Hematopoietic multipotent progenitor cell treated with erythropoietin and hydrocortisone succinate and interleukin-3 and kit ligand, for 4 days (in vitro differentiated cells): ENCODE results near the gene CFAP46.
"Not testable (repeated sequence)": the region's sequence is repeated elsewhere in the genome, so short reads cannot be mapped to it uniquely, and the experiment has no call there.

Experiments used
- DNase-seq: peaks from one replicate; pipeline ENCODE4 v3.0.0-alpha.2; 2015

Gene CFAP46

DNA sequence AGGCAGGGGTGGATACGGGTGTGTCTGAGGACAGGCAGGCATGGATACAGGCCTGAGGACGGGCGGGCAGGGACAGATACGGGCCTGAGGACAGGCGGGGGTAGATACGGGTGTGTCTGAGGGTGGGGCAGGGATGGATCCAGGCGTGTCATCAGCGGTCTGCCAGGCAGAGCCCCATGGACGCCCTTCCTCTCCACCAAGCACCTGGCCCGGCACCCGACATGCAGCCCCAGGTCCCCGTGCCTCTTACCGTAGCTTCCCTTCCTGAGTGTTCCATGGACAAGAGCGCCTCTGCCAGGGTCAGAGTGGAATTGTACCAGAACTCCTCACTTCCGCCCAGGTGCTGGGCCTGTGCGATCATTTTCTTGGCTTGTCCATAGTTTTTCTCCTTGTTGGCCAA, 81.8 kb downstream of the CFAP46 start:
- DNase-seq = no peak

DNA sequence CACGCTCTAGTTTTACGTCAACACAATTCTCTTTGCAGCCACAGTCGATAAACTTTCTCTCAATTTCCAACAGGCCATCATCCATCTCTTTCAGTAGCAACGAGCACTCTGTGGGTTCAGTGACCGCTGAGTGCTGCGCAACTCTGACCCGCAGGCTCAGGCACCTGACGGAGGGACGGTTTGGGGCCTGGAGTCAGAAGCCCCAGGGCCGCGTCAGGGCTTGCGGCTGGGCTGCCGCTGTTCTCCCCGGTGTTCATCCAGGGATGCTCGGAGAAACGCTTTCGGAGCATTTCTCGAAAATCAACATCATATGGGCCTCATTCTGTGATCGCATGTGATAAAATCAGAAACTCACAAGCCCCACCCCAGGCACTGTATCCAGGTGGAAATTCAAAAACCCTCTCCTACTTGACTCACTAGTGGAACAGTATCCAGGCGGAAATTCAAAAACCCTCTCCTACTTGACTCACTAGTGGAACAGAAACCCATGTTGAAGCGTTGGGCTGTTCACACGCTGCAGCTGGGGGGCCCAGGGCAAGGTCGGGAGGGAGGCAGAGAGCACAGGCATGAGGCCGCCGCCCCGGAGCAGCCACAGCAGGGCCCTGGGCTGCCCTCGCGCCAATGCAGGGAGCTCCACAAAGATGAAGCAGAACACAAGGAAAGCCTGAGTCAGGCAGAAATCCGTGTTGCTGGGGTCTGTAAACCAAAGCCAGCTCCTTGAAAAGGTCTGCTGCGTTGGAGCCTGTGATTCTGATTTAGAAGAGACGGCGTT, 83.1 kb downstream of the CFAP46 start:
- no peak for DNase-seq

DNA sequence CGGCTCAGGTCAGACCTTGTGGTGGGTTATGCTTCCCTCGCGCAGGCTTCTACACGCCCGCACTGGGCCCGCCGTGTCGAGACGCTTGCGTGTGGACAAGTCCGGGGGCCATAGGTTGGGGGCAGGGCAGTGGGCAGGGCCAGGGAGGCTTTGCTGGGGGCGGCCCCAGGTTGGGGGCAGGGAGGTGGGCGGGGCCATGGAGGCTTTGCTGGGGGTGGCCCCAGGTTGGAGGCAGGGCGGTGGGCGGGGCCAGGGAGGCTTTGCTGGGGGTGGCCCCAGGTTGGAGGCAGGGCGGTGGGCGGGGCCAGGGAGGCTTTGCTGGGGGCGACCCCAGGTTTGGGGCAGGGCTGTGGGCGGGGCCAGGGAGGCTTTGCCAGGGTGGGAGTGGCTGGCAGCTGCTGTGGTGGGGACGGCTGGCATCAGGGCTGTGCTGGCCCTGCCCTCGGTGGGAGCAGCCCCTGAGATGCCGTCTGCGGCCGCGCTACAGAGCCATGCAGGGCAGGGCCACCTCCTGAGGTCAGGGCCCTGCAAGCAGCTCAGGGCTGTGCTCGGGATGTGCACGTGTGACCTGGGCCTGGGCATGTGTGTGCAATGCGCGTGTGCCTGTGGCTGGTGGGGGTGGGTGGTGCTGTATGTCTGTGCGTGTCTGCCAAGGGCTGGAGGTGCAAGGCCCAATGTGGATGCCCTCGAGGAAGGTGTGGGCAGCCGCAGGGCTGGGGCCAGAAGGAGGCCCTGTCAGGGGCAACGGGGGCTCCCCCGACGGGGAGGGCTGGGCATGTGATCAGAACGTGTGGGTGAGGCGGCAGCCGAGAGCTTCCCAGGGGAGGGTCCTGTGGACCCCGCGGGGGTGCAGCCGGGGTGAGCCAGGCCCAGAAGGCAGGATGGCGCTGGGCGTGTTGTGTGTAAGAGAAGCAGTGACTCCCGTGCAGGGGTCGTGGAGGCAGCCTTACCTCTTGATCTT, 84.0 kb downstream of the CFAP46 start:
- peak; percentile 11 for DNase-seq

GRCh38 chr10:132856869-132857524, 85.4 kb downstream of the CFAP46 start:
- DNase-seq = no peak

DNA sequence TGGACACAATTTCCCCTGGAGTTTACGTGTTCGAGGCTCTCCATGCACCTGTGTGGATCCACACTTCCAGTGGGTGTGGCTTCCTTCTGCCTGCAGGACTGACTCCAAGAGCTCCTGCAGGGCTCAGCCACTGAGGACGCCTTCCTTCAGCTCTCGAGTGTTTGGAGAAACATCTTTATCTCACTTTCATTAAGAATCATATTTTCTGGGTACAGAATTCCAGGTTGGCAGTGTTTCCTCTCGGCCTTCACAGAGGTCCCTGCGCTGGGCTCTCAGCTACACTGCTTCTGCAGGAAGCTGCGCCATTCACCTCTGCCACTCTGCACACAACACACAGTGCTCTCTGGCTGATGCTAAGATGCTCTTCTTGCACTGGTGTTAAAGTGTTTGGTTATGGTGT, 86.5 kb downstream of the CFAP46 start:
- DNase-seq = no peak

GRCh38 chr10:132851451-132851850, 90.9 kb downstream of the CFAP46 start:
- DNase-seq = no peak

DNA sequence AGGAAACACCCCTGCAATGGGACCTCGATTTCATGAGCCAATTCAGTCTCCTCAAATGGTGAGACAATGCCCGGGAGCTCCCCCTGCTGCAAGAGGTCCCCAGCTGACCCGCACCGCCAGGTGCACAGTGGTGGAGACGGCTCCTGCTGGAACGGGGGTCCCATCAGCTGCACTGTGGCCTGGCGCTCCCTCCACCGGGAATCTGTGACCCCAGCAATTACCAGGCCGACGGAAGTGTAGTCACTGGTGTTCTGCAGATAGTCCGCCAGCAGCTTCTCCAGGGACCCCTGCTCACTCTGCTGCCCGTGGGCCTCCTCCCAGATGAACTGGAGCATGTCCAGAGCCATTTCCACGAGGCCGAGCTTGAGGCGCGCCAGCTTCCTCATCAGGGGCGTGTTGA, 91.5 kb downstream of the CFAP46 start:
- no peak for DNase-seq

GRCh38 chr10:132850246-132850645, 92.1 kb downstream of the CFAP46 start:
- no peak for DNase-seq

GRCh38 chr10:132849546-132850031, 92.8 kb downstream of the CFAP46 start:
- DNase-seq = no peak

GRCh38 chr10:132848951-132849545, 93.3 kb downstream of the CFAP46 start:
- no peak for DNase-seq

- DNase-seq = peak; percentile 78
These were observed 94.1 kb downstream of the CFAP46 start for GRCh38 chr10:132848291-132848701.

DNA sequence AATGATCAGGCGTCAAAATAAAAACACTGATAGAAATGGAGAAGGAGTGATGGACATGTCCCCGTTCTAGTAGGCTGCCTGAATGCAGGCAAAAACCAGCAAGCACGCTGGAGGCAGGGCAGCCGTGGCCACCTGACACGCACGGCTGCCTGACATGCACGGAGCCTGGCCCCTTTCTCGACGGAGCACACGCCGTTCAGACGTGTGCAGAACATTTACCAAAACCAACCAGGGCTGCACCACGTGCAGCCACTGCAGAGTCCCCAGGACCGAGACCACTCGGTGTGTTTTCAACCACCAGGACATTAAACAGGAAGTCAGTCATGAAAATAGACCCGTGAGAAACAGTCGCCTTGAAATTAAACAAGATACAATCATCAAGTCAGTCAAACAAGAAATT, 94.5 kb downstream of the CFAP46 start:
- peak; percentile 51 for DNase-seq

DNA sequence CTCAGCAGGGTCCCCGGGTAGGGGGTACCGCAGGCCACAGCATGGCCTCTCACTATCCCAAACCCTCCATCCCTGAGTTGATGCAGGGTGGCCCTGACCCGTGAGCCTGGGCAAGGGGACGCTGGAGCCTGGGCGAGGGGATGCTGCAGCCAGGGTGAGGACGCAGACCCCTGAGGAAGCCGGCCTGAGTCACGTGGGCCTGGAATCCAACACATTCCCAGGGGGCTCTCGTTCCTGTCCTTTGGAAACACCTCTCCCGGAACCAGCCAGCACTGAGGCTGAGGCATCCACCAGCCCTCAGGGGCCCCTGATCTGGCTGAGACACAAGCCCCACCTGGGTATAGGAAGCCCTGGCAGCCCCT, 95.0 kb downstream of the CFAP46 start:
- no peak for DNase-seq

- DNase-seq = no peak
These were observed 95.5 kb downstream of the CFAP46 start for GRCh38 chr10:132846631-132847415.

GRCh38 chr10:132845780-132846595, 96.4 kb downstream of the CFAP46 start:
- DNase-seq = no peak

- no peak for DNase-seq
These were observed 97.3 kb downstream of the CFAP46 start for GRCh38 chr10:132845041-132845551.

GRCh38 chr10:132844069-132844809, 98.1 kb downstream of the CFAP46 start:
- no peak for DNase-seq

GRCh38 chr10:132843276-132843675, 99.1 kb downstream of the CFAP46 start:
- not testable (repeated sequence) for DNase-seq

DNA sequence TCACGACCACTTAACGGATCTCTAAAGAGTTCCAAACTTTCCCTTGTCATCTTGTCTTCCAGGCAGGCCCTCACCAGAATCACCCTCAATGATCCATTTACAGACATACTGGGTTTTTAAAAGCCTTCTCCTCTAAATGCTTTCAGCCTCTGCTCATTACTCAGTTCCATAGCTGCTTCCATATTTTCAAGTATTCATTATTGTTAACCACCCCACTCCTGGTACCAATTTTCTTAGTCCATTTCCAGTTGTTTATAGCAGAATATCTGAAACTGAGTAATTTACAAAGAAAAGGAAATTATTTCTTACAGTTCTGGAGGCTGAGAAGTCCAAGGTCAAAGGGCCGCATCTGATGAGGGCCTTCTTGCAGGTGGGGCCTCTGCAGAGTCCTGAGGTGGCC, 100.0 kb downstream of the CFAP46 start:
- no peak for DNase-seq

DNA sequence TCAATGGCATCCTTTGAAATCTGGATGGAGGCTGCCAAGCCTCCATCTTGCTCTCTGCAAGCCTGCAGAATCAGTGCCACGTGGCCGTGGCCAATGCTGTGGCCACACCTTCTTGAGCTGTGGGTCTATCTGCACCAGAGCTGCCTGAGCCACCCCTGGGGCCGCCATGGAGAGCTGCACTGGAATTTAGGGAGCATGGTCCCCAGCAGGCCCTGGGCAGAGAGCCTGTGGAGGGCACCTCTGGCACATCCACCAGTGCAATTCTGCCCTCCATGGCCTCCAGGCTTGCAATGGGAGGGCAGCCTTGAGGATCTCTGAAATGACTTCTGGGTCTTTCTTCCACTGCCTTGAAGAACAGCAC, 100.8 kb downstream of the CFAP46 start:
- no peak for DNase-seq
